Measurements from ENCODE around the gene SIK3.

Gene SIK3

DNA sequence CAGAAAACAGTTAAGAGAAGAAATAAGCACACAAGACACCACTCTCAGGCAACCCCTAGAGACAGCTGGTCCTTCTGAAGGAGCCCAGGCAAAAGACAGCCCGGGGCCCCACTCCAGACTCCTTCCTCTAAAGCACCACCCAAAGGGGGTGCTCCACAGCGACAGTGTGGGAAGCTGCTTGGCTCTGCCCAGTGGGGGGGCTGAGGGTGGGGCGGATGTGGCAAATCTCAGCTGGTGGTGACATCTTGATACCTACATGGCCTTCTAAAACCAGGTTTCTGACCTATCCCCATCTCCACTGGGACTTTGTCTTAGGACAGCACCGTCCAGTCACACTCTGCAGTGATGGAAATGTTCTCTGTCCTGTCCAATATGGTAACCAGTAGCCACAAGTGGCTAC, 250.6 kb downstream of the SIK3 start:
- in situ Hi-C loops (cut with MboI; ENCODE audit: low pct_unique_long_range_greater_than_20kb, low sequenced_read_pairs, unreplicated experiment) = no loop called here
- no peak for TF ChIP-seq CTCF (IDR thresholded peaks at IDR 0.05; ENCODE audit: extremely low read depth, insufficient read depth, missing control alignments)
- no peak for DNase-seq (ENCODE audit: low spot score)

- no peak for DNase-seq (ENCODE audit: low spot score)
- in situ Hi-C loops (cut with MboI; ENCODE audit: low pct_unique_long_range_greater_than_20kb, low sequenced_read_pairs, unreplicated experiment) = no loop called here
- no peak for TF ChIP-seq CTCF (IDR thresholded peaks at IDR 0.05; ENCODE audit: extremely low read depth, insufficient read depth, missing control alignments)
Measured at GRCh38 chr11:116844722-116845121, 253.5 kb downstream of the SIK3 start.

DNA sequence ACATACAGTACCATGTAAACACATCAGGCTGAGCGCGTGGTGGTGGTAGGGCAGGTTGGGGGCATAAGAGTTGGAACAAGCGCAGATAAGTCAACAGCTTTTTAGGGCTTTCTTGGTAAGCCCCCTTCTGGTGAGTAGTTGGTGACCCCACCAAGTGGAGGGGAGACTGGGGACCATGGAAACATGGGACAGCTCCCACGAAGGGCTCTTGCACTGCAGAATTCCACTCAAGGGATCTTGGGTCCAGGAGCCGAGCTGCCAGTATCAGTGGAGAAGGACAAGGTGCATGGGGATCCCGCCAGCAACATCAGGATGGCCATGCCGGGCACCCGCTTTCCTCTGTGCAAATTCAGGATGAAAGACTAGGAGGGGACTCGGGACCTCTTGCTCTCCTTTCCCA, 254.6 kb downstream of the SIK3 start:
- DNase-seq (ENCODE audit: low spot score) = no peak
- no peak for TF ChIP-seq CTCF (IDR thresholded peaks at IDR 0.05; ENCODE audit: extremely low read depth, insufficient read depth, missing control alignments)
- in situ Hi-C loops (cut with MboI; ENCODE audit: low pct_unique_long_range_greater_than_20kb, low sequenced_read_pairs, unreplicated experiment) = no loop called here

DNA sequence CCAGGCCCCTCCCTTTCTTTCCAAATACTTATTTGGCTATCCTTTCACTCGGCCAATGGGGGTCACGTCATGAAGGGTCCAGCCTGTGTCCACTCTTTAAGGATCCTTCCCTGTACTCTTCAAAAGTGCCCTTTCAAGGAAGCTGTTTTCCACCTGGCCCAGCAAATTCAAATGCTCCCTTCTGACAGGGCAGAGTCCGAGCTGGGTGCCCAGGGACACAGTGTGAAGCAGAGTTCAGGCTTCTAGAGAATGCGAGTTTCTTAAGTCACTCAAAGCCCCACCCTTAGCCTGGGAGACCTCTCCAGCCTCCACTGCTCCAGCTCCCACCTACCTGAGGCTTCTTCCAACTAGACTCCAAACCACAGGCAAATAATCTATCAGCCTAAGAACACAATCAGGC, 255.3 kb downstream of the SIK3 start:
- no peak for DNase-seq (ENCODE audit: low spot score)
- TF ChIP-seq CTCF (IDR thresholded peaks at IDR 0.05; ENCODE audit: extremely low read depth, insufficient read depth, missing control alignments) = no peak
- in situ Hi-C loops (cut with MboI; ENCODE audit: low pct_unique_long_range_greater_than_20kb, low sequenced_read_pairs, unreplicated experiment) = no loop called here

DNA sequence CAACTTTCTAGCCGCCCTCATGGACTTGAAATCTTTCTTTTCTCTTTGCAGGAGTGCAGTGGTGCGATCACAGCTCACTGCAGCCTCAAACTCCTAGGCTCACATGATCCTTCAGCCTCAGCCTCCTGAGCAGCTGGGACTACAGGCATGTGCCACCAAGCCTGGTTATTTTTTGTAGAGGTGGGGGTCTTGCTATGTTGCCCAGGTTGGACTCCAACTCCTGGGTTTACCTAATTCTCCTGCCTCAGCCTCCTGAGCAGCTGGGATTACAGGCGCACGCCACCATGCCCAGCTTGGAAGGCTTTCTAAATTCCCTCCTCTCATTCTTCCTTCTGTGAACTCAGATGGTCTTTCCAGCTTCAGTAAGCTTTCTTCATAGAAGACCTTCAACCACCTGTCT, 256.1 kb downstream of the SIK3 start:
- no peak for TF ChIP-seq CTCF (IDR thresholded peaks at IDR 0.05; ENCODE audit: extremely low read depth, insufficient read depth, missing control alignments)
- in situ Hi-C loops (cut with MboI; ENCODE audit: low pct_unique_long_range_greater_than_20kb, low sequenced_read_pairs, unreplicated experiment) = no loop called here
- DNase-seq (ENCODE audit: low spot score) = no peak

- TF ChIP-seq CTCF (IDR thresholded peaks at IDR 0.05; ENCODE audit: extremely low read depth, insufficient read depth, missing control alignments) = no peak
- in situ Hi-C loops (cut with MboI; ENCODE audit: low pct_unique_long_range_greater_than_20kb, low sequenced_read_pairs, unreplicated experiment) = no loop called here
Measured at GRCh38 chr11:116840746-116841296, 257.4 kb downstream of the SIK3 start.

More at GRCh38 chr11:116840746-116841296, 257.4 kb downstream of the SIK3 start:
- no peak for DNase-seq (ENCODE audit: low spot score)

Data from GM13977 (cell line).